Measurements from ENCODE around the gene PLA2R1. TPM values are rescaled to one million over a fixed set of nuclear protein-coding genes. Genes with fewer than 3 reads are reported as not detected.

Gene PLA2R1
- polyA plus RNA-seq, 1 of the 3 experiments (the other 2 are of a cell fraction): not detected

GRCh38 chr2:160104115-160104514 lies 41.7 kb upstream of the PLA2R1 start (continued):
- TF ChIP-seq, protein P1, sequence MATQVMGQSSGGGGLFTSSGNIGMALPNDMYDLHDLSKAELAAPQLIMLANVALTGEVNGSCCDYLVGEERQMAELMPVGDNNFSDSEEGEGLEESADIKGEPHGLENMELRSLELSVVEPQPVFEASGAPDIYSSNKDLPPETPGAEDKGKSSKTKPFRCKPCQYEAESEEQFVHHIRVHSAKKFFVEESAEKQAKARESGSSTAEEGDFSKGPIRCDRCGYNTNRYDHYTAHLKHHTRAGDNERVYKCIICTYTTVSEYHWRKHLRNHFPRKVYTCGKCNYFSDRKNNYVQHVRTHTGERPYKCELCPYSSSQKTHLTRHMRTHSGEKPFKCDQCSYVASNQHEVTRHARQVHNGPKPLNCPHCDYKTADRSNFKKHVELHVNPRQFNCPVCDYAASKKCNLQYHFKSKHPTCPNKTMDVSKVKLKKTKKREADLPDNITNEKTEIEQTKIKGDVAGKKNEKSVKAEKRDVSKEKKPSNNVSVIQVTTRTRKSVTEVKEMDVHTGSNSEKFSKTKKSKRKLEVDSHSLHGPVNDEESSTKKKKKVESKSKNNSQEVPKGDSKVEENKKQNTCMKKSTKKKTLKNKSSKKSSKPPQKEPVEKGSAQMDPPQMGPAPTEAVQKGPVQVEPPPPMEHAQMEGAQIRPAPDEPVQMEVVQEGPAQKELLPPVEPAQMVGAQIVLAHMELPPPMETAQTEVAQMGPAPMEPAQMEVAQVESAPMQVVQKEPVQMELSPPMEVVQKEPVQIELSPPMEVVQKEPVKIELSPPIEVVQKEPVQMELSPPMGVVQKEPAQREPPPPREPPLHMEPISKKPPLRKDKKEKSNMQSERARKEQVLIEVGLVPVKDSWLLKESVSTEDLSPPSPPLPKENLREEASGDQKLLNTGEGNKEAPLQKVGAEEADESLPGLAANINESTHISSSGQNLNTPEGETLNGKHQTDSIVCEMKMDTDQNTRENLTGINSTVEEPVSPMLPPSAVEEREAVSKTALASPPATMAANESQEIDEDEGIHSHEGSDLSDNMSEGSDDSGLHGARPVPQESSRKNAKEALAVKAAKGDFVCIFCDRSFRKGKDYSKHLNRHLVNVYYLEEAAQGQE (IDR thresholded peaks at IDR 0.05; ENCODE audit: low read depth, low read length): no peak
- TF ChIP-seq ELF1 (IDR thresholded peaks at IDR 0.05) (no peak), EZH2phosphoT487 (IDR thresholded peaks at IDR 0.05; ENCODE audit: borderline replicate concordance, low read depth) (no peak), SIN3A (IDR thresholded peaks at IDR 0.05; ENCODE audit: borderline replicate concordance, low read depth, low read length) (no peak)

GRCh38 chr2:160097326-160097725 lies 34.9 kb upstream of the PLA2R1 start:
- DNase-seq: no peak
- CTCF ChIA-PET: interaction anchor here (0.7 to 4.3 kb wide), 4 partner anchors 12 to 966 kb away, joined by 3 to 19 read pairs (median 4); no protein-coding TSS in a partner anchor
- H3K9ac ChIP-seq: no peak overlapping the region
- H3K9me2 ChIP-seq: no peaks in the 10 kb centered on the region
- H3K36me3 ChIP-seq (replicated peaks in 1 of 2; ENCODE audit: control insufficient read depth in 1 of 2, insufficient read depth in 2 of 2, low read length in 1 of 2): no peaks in the 10 kb centered on the region
- H2AFZ ChIP-seq (ENCODE audit: low read depth): no peak overlapping the region
- no peak overlapping the region for H3K4me2 ChIP-seq
- H3K27ac ChIP-seq (ENCODE audit: low read depth in 2 of 2, low read length in 1 of 2): no peak overlapping the region
- H3F3A ChIP-seq (replicated peaks; ENCODE audit: insufficient read depth): no peaks in the 10 kb centered on the region
- no peaks in the 10 kb centered on the region for H3K4me1 ChIP-seq (ENCODE audit: control insufficient read depth in 1 of 2, insufficient read depth in 2 of 2, low read depth in 1 of 2, low read length in 1 of 2)
- POLR2A ChIA-PET: no interaction called here
- WGBS (ENCODE audit: low lambda C conversion rate): 100% methylated on average over 1 of the region's 1 CpG
- no peaks in the 10 kb centered on the region for H3K9me3 ChIP-seq
- no peaks in the 10 kb centered on the region for H3K27me3 ChIP-seq (ENCODE audit: insufficient read depth)
- H3K4me3 ChIP-seq (ENCODE audit: low read depth in 2 of 2, low read length in 1 of 2): no peak overlapping the region
- no peaks in the 10 kb centered on the region for H4K20me1 ChIP-seq (ENCODE audit: insufficient read depth)
- no peaks in the 10 kb centered on the region for H3K79me2 ChIP-seq (ENCODE audit: insufficient read depth)
- TF ChIP-seq, protein P1 (IDR thresholded peaks at IDR 0.05; ENCODE audit: low read depth, low read length): no peak
- TF ChIP-seq FOXM1 (IDR thresholded peaks at IDR 0.05; ENCODE audit: low read depth): no peak
- no peak for TF ChIP-seq TAF1 (IDR thresholded peaks at IDR 0.05; ENCODE audit: borderline replicate concordance, low read depth, low read length)
- no peak for TF ChIP-seq RCOR1 (IDR thresholded peaks at IDR 0.05; ENCODE audit: low read length)
- TF ChIP-seq MEF2A (IDR thresholded peaks at IDR 0.05; ENCODE audit: borderline replicate concordance, low read depth): no peak
- no peak for TF ChIP-seq FOXJ3 (CRISPR knock-in tag; IDR thresholded peaks at IDR 0.05)
- no peak for TF ChIP-seq CHD2 (IDR thresholded peaks at IDR 0.05; ENCODE audit: low read length, partially characterized antibody)
- no peak for TF ChIP-seq ELF1 (IDR thresholded peaks at IDR 0.05)
- TF ChIP-seq POLR2AphosphoS5 (IDR thresholded peaks at IDR 0.05; ENCODE audit: low read depth, low read length): no peak
- TF ChIP-seq MXI1 (IDR thresholded peaks at IDR 0.05; ENCODE audit: low read depth, low read length): no peak
- no peak for TF ChIP-seq ZBTB33 (IDR thresholded peaks at IDR 0.05; ENCODE audit: borderline replicate concordance, low read depth)
- TF ChIP-seq EP300 (IDR thresholded peaks at IDR 0.05; ENCODE audit: borderline replicate concordance in 1 of 2, low read depth in 1 of 2, low read length in 1 of 2): no peak
- no peak for TF ChIP-seq NRF1 (IDR thresholded peaks at IDR 0.05; ENCODE audit: low read depth, low read length)
- no peak for TF ChIP-seq TEAD4 (IDR thresholded peaks at IDR 0.05; ENCODE audit: borderline replicate concordance, insufficient read depth)
- TF ChIP-seq, protein P2, sequence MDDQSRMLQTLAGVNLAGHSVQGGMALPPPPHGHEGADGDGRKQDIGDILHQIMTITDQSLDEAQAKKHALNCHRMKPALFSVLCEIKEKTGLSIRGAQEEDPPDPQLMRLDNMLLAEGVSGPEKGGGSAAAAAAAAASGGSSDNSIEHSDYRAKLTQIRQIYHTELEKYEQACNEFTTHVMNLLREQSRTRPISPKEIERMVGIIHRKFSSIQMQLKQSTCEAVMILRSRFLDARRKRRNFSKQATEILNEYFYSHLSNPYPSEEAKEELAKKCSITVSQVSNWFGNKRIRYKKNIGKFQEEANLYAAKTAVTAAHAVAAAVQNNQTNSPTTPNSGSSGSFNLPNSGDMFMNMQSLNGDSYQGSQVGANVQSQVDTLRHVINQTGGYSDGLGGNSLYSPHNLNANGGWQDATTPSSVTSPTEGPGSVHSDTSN (IDR thresholded peaks at IDR 0.05): no peak
- TF ChIP-seq NFIC (IDR thresholded peaks at IDR 0.05; ENCODE audit: borderline replicate concordance): no peak

Data from SK-N-SH (cell line).